Measurements from ENCODE around the gene GALNT2. TPM values are rescaled to one million over a fixed set of nuclear protein-coding genes. Genes with fewer than 3 reads are reported as not detected.

Gene GALNT2
- total RNA-seq, 1 donor from 2014 or later = 31.9 TPM

DNA sequence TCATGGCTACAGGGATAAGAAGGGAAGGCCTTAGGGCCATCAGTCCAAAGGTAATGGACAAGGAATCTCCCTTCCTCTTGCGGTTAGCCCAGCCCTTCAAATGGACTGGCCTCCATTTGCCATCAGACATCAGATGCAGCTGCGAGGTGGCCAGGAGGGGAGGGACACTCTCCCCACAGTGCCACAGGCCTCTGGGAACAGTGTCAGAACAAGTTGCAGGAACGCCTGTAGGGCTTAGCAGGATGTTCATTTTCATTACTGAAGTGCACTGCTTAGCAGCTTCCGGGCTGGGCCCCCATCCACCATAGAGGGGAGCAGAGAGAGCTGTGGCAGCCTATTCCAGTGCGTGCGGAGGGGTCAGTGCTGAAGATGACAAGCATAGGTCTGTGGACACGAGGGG lies 127.5 kb downstream of the GALNT2 start:
- H3K27me3 ChIP-seq (ENCODE audit: control insufficient read depth, insufficient read depth, low read length) = no peaks in the 10 kb centered on the region
- FAIRE-seq (no peak), DNase-seq (ENCODE audit: low read depth) (no peak)
- H3K36me3 ChIP-seq (ENCODE audit: control insufficient read depth, insufficient read depth, low read length) = peaks cover 3% of the 10 kb centered on the region
- no peak overlapping the region for H3K4me3 ChIP-seq (ENCODE audit: low read depth, low read length)
- TF ChIP-seq, protein P1, sequence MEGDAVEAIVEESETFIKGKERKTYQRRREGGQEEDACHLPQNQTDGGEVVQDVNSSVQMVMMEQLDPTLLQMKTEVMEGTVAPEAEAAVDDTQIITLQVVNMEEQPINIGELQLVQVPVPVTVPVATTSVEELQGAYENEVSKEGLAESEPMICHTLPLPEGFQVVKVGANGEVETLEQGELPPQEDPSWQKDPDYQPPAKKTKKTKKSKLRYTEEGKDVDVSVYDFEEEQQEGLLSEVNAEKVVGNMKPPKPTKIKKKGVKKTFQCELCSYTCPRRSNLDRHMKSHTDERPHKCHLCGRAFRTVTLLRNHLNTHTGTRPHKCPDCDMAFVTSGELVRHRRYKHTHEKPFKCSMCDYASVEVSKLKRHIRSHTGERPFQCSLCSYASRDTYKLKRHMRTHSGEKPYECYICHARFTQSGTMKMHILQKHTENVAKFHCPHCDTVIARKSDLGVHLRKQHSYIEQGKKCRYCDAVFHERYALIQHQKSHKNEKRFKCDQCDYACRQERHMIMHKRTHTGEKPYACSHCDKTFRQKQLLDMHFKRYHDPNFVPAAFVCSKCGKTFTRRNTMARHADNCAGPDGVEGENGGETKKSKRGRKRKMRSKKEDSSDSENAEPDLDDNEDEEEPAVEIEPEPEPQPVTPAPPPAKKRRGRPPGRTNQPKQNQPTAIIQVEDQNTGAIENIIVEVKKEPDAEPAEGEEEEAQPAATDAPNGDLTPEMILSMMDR (IDR thresholded peaks at IDR 0.05; ENCODE audit: insufficient read depth, low read length, severe bottlenecking) = no peak

DNA sequence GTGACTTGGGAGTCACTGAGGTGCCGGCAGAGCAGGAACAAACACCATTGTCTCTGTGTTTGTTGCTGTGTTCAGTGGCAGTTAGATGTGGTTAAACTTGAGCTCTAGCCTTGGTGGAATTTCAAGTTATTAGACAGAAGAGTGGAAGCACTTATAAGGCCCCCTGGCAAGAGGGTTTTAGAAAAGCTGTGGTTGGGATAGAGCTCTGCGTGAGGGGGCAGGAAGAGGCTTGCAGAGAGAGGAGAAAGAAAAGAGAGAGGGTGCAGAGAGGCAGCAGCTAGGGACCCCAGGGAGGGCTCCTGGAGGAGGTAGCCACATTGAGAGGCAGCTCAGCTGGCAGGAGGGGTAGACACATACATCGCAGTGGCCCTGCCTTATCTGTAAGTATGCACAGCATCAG lies 128.2 kb downstream of the GALNT2 start:
- TF ChIP-seq, protein P1 (IDR thresholded peaks at IDR 0.05; ENCODE audit: insufficient read depth, low read length, severe bottlenecking) = no peak
- peaks cover 3% of the 10 kb centered on the region for H3K36me3 ChIP-seq (ENCODE audit: control insufficient read depth, insufficient read depth, low read length)
- H3K27me3 ChIP-seq (ENCODE audit: control insufficient read depth, insufficient read depth, low read length) = no peaks in the 10 kb centered on the region
- no peak overlapping the region for H3K4me3 ChIP-seq (ENCODE audit: low read depth, low read length)
- no peak for FAIRE-seq
- no peak for DNase-seq (ENCODE audit: low read depth)

DNA sequence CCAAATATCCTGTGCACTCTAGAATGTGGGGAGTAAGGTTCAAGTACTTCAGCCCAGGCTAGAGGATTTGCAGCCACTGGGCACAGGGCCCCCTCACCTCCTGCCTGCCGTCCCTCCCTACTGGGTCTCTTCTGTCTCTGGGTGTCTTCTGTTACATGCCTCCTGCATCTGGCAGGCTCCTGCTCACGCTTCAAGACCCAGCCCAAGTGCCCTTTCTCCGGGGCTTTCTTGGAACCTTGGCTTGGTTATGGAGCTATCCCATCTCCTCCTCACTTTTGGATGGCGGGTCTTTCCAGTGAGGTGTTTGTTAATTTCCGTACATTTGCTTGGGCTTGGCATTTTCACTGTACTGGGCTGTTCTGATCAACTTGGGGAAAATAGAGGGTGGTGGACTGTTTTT lies 129.0 kb downstream of the GALNT2 start:
- H3K4me3 ChIP-seq (ENCODE audit: low read depth, low read length) = no peak overlapping the region
- H3K27me3 ChIP-seq (ENCODE audit: control insufficient read depth, insufficient read depth, low read length) = no peaks in the 10 kb centered on the region
- FAIRE-seq (no peak), DNase-seq (ENCODE audit: low read depth) (no peak)
- TF ChIP-seq, protein P1 (IDR thresholded peaks at IDR 0.05; ENCODE audit: insufficient read depth, low read length, severe bottlenecking) = no peak
- peaks cover 3% of the 10 kb centered on the region for H3K36me3 ChIP-seq (ENCODE audit: control insufficient read depth, insufficient read depth, low read length)

DNA sequence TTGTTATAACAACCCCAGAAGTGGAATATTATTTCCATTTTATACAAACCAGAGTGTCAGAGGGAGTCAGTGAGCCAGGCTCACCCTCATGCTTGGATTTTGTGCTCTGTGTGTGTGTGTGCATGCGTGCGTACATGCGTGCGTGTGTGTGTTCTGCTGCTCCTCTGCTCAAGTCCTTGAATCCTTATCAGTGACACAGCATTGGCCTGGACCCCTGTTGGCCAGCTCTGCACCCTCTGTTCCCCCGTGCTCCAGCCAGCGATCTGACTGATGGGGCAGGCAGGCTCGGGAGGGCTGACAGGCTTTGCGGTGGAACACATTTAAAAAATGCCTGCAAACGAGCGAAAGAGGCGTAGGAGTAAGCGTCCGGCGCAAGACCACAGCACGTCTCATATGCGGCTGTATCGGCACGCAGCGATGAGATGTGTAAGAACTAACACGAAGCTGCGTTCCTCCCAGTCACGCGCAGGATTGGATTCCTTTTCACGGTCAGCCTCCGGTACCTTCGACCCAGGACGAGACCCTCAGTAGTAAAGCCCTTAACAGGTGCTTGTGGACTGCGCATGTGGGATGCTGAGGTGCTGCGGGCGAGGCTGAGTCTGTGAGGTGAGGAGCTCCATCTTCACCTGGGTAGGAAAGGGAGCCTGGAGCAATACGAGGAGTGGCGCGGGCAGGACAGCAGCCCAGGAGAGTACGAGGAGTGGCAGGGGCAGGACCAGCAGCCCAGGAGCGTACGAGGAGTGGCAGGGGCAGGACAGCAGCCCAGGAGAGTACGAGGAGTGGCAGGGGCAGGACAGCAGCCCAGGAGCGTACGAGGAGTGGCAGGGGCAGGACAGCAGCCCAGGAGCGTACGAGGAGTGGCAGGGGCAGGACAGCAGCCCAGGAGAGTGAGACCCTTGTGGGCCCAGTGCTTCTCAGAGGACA lies 130.9 kb downstream of the GALNT2 start:
- TF ChIP-seq, protein P1 (IDR thresholded peaks at IDR 0.05; ENCODE audit: insufficient read depth, low read length, severe bottlenecking) = no peak
- Histone ChIP-seq H3K27me3 (ENCODE audit: control insufficient read depth, insufficient read depth, low read length) (no peaks in the 10 kb centered on the region), H3K4me3 (ENCODE audit: low read depth, low read length) (no peak overlapping the region), H3K36me3 (ENCODE audit: control insufficient read depth, insufficient read depth, low read length) (peaks cover 1% of the 10 kb centered on the region)
- FAIRE-seq = no peak
- DNase-seq (ENCODE audit: low read depth) = no peak

DNA sequence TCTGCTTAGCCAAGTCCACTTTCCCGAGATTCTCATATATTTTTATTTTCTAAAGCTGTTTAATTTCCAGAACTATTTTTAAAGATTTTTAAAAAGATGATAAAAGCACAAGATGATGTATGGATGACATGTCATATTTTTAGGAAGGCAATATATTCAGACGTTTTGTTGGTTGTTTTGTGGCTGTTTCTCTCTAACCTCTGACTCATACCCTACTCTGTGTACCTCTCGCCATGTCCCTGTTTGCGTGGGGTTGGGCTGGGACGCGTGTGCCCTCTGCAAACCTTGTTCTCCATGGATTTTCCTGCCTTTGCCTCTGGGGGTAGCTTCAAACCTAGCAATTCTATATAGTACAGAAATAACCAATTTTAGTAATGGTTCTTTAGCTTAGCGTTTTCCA lies 132.0 kb downstream of the GALNT2 start:
- Histone ChIP-seq H3K4me3 (ENCODE audit: low read depth, low read length) (no peak overlapping the region), H3K27me3 (ENCODE audit: control insufficient read depth, insufficient read depth, low read length) (no peaks in the 10 kb centered on the region), H3K36me3 (ENCODE audit: control insufficient read depth, insufficient read depth, low read length) (peaks cover 7% of the 10 kb centered on the region)
- TF ChIP-seq, protein P1 (IDR thresholded peaks at IDR 0.05; ENCODE audit: insufficient read depth, low read length, severe bottlenecking) = no peak
- FAIRE-seq (no peak), DNase-seq (ENCODE audit: low read depth) (no peak)
